ENCODE measurements around the gene SLC44A3.

The SLC44A3 gene

GRCh38 chr1:94801919-94802546, 18.1 kb upstream of the SLC44A3 start:
- peak; percentile 47 to 83 (median 70) for DNase-seq

- no peak for DNase-seq
Observed at GRCh38 chr1:94803106-94803505, 17.1 kb upstream of the SLC44A3 start.

DNA sequence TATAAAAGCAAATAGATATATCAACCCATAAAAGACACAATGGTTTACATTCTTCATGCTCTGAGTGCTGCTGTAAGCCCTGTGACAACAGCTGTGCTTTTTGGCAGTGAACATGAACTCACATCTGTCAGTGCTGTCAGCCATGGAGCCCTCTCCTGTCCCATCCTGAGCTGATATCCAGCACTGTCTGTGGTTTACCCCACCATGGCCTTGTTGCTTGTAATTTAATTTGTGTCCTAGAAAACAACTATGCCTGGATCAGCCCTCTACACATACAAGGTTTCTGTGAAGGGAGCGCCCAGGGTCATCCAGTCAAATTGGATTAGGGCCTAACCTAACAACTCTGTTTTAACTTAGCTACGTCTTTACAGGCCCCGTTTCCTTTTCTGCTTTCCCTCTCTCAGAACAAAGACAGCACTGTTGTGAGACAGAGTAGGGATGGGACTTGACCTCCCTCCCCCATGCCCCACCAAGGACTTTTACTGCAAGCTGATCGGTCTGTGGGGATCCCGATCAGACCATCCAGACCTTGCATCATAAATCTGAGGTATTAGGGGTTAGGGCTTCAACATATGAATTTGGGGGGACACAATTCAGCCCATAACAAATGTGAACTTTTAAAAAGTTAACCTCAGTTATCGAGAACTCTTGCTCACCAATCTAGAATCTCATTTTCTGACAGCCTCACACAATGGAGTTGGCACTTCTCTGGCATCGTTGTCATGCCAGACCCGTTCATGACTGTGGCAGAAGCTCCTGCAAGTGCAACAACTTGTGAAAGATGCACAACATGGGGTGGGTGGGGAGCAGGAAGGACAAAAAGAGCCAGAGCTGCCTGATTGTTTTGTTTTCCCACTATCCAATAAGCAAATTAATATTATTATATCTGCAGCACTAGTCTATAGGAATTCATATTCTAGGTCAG, 16.4 kb upstream of the SLC44A3 start:
- DNase-seq = no peak

GRCh38 chr1:94804442-94804837, 15.7 kb upstream of the SLC44A3 start:
- DNase-seq = no peak

DNA sequence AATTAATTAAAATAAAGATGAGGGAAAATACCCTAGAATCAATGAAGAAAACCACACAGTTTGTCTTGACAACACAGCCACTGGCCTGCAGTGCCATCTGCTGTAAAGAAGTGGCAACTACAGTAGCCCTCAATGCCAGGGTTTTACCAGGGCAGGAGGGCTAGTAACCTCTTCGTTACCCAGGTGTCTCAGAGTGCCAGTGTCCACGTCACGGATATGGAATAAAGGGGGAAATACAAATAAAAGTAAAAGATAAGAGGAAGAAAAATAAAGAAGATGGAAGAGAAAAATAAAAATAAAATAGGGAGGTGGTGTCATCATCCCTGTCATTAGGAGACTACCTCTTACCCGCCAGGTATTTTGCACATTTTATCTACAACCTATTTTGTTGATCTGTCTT, 14.2 kb upstream of the SLC44A3 start:
- DNase-seq = peak; percentile 65 to 73 (median 70)

DNA sequence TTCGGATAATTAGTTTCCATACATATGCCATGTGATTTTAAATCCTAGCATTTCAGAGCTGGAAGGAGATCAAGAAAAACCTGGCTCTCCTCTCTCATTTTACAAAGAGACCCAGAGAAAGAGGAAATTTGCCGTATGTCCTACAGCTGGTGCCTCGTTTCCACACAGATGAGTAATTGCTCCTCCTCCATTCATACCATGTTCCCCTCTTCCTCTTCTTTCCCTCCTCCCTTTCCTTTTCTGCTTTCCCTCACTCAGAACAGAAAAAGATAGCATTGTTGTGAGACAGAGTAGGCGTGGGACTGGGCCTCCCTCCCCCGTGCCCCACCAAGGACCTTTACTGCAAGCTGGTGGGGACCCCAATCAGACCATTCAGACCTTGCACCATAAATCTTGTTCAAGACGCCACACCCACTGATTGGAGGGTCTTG, 13.7 kb upstream of the SLC44A3 start:
- DNase-seq = peak; percentile 26 to 66 (median 56)

- DNase-seq = no peak
Observed at GRCh38 chr1:94807742-94808491, 12.2 kb upstream of the SLC44A3 start.

DNA sequence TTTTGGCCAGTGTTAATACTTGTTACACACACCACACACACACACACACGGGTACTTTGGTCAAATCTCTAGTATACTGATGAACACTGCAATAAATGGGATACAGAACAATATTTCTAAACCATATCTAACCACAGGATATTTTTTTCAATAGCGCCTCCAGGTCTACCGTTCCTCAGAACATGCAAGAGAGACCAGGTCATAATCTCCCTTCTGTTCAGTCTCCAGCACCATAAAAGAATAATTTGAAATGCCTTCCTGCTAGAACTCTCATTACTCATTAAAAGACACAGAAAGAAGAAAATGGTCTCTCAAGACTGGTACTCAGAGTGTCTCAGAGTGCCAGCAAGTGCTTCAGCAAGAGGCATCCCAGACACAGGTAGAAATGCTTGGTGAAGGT, 11.5 kb upstream of the SLC44A3 start:
- DNase-seq = no peak

GRCh38 chr1:94812985-94813384, 7.2 kb upstream of the SLC44A3 start:
- DNase-seq = no peak

GRCh38 chr1:94816030-94816429, 4.1 kb upstream of the SLC44A3 start:
- DNase-seq = no peak

- no peak for DNase-seq
Observed at GRCh38 chr1:94817712-94818111, 2.4 kb upstream of the SLC44A3 start.

DNA sequence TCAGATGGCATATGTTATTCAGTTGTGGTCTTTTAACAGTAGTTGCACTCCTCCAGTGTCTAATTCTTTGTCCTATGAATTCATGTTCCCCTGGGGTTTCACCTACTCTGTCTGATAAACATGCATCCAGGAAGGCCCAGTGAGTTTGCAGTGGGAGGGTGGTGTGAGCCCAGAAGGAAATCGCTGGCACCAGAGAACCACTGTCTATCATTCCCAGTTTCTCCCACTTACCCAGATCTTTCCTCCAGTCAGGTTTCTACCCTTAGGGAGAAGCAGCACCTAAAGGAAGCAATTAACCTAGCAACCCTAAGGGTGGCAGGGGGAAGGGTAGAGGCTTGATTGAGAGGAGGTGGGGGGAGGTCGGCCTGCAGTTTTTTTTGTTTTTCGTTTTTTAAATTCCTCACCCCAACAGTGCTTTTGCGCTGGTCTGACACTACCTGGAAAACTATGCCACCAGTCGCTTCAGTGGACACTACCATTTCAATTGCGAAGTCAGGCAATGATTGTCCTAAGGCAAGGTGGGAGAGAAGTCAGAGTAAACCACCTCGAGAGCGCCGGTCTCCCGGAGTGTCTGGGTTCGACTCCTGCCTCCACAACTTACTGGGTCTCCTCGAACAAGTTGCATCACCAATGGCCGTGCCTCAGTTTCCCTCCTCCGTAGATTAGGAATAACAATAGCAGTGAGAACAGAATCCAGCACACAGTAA, 766 bp upstream of the SLC44A3 start:
- no peak for DNase-seq

GRCh38 chr1:94820936-94821335, 779 bp downstream of the SLC44A3 start:
- DNase-seq = no peak

- no peak for DNase-seq
Observed at GRCh38 chr1:94821636-94822305, 1.6 kb downstream of the SLC44A3 start.

DNA sequence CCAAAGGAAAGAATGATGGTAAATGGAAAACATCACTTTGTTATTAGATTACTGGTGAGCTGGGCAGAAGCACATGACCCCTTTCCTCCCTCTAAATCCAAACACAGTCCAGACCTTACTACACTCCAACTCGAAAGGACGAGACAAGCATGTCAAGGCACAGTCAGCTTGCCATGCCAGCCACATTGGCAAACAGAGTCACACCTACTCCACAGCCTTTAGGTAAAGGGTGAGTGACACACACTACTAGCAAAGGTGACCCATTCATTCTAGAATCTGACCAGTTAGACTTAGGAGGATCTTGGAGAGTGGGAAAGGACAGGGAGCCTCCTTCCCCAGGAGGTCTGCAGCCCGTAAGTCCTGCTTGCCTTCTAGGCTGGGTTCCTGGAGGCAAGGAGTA, 3.0 kb downstream of the SLC44A3 start:
- no peak for DNase-seq

GRCh38 chr1:94825936-94826335, 5.8 kb downstream of the SLC44A3 start:
- no peak for DNase-seq

DNA sequence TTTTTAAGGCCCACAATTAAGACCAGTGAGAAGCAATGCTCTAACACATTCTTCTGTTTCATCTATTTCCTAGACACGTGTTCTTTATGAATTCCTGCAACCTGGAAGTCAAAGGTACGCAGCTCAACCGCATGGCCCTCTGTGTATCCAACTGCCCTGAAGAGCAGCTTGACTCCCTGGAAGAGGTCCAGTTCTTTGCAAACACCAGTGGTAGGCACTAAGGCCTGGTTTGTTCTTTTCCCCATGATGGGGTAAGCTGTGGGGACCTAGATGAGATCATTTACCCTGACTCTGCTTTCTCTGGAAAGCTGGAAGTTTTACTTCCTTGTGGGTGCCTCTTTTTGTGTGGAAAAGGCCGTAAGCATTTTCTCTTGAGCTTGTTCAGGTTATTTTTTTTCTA, 7.3 kb downstream of the SLC44A3 start:
- no peak for DNase-seq

DNA sequence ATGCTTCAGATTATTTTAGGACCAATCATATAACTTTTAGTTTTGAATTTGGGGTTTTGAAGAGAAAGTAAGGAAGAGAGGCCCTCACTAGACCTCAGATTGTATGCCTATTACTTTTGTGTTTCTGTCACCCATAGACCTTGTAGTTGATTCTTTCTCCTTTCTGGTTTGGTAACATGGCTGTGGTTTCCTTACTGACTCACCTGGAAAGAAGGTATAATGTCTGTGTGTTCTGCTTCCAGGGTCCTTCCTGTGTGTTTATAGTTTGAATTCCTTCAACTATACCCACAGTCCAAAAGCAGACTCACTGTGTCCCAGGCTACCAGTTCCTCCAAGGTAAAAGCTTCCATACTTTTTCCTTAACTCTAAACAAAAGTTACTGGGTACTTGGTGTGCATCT, 8.1 kb downstream of the SLC44A3 start:
- DNase-seq = no peak

DNA sequence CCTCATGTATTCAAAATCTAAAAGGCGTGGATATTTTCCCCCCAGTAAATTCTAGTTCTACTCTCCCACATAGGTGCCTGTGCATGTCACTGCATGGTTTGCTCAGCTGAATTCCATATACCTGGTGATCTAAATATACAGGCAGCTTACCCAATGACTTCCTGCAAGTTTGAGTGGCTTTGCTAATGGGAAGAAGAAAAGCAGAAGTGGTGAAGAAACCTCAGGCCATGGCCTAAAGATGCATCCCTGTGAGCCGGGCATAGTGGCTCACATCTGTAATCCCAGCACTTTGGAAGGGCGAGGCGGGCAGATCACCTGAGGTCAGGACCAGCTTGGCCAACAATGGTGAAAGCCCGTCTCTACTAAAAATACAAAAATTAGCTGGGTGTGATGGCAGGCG, 11.5 kb downstream of the SLC44A3 start:
- peak; percentile 59 to 76 (median 69) for DNase-seq

- DNase-seq = peak in 1 of 4 experiments; percentile 5
Observed at GRCh38 chr1:94832446-94832845, 12.3 kb downstream of the SLC44A3 start.

GRCh38 chr1:94832931-94833585, 12.9 kb downstream of the SLC44A3 start:
- no peak for DNase-seq

All from suppressor macrophage (primary cell).